Tibial nerve (tissue), 4 donors: Measurements from ENCODE around the gene HEPACAM2. TPM values are rescaled to one million over a fixed set of nuclear protein-coding genes. Genes with fewer than 3 reads are reported as not detected.

Experiments used
- DNase-seq, 2 donors: peaks; one replicate each; pipeline ENCODE4 v3.0.0-alpha.2; 2019; ENCODE audit warnings: low spot score in 2 of 2
- H3K27ac ChIP-seq, 4 donors: fragments of 200-600 bp; sonication (generic) in 3 of 4; one replicate each; pipeline ENCODE4 v1.5.1; 2017 to 2019; ENCODE audit warnings: mild to moderate bottlenecking in 1 of 4
- H3K27me3 ChIP-seq, 2 donors: fragments of 200-600 bp; sonication (generic) in 1 of 2; one replicate each; pipeline versions ENCODE4 v1.5.1 to v1.6.0; 2017 to 2019
- H3K36me3 ChIP-seq, 3 donors: fragments of 200-600 bp; sonication (generic); one replicate each; pipeline ENCODE4 v1.5.1; 2018 to 2019
- H3K4me1 ChIP-seq, 4 donors: fragments of 200-600 bp; sonication (generic) in 3 of 4; one replicate each; pipeline ENCODE4 v1.5.1; 2017 to 2019
- H3K4me3 ChIP-seq, 4 donors: fragments of 200-600 bp; sonication (generic) in 3 of 4; one replicate each; pipeline ENCODE4 v1.5.1; 2017 to 2019; ENCODE audit warnings: mild to moderate bottlenecking in 1 of 4, moderate library complexity in 1 of 4
- H3K9me3 ChIP-seq, 4 donors: fragments of 200-600 bp; sonication (generic) in 3 of 4; one replicate each; pipeline ENCODE4 v1.5.1; 2017 to 2019
- EP300 ChIP-seq, 2 donors: sonication (generic); formaldehyde crosslinking; IDR thresholded peaks; one replicate each; pipeline ENCODE4 v1.6.1; 2017; ENCODE audit warnings: antibody characterized with exemption in 2 of 2, mild to moderate bottlenecking in 1 of 2
- POLR2A ChIP-seq, 2 donors: fragments of 450-650 bp; IDR thresholded peaks; one replicate each; pipeline ENCODE4 v1.6.1; 2017; ENCODE audit warnings: antibody characterized with exemption in 2 of 2, mild to moderate bottlenecking in 2 of 2, moderate library complexity in 2 of 2
- WGBS, 2 donors: methylation state at CpG; one replicate each; pipeline ENCODE4 v1.1.5; 2018; 5-methylcytosine and 5-hydroxymethylcytosine counted together
- total RNA-seq, 4 donors: library from RNA; depleted of rRNA; stranded (reverse); fragments of >200 nt; gene quantifications; one replicate each; pipeline ENCODE4 v1.1.0, GENCODE V29; 2016
- TF ChIP-seq, protein P1 (sequence below), 5 experiments: fragments of 200-600 bp in 3 of 5; fragments of 450-650 bp in 2 of 5; sonication (generic) in 3 of 5; IDR thresholded peaks; one replicate each; pipeline ENCODE4 v1.5.1; 2016 to 2019; ENCODE audit warnings: antibody characterized with exemption in 5 of 5, mild to moderate bottlenecking in 3 of 5, moderate library complexity in 2 of 5

HEPACAM2 gene
- total RNA-seq, 4 donors from 2014 or later = not detected

DNA sequence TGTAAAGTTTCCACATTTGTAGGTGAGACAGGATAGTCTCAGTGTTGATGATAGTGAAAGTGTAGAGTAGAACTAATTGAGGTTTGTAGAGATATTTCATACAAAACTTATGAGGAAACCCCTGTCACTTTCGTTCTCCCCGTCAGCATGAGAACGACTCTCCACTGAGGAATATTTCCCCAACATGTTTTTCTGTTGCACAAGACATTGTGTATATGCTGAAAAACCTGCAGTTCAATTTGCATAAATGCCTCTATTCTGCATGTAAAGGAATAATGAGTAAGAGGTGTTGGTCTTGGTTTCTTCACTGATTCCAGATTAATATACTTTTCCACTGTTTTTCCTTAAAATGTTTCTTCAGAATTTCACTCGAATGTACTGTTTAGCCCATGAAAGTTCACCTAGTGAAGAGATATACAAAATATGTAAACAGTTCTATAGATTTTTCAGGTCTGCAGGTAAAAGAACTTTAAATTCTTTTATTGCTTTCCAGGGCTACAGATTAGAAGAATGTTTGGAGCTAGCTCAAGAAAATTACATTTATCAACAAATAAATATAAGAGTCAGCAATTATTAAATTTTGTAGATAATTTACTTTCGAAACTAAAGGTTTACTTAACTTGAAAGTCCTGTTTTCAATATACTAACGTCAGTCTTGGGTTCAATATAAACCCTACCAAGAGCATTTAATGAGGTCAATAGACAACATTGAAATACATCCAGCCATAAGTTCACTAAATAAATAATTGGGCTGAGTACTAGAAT is 37.2 kb downstream of the HEPACAM2 start:
- WGBS, 2 donors = 72 to 77% methylated on average over 6 of the region's 6 CpGs
- TF ChIP-seq, protein P1, sequence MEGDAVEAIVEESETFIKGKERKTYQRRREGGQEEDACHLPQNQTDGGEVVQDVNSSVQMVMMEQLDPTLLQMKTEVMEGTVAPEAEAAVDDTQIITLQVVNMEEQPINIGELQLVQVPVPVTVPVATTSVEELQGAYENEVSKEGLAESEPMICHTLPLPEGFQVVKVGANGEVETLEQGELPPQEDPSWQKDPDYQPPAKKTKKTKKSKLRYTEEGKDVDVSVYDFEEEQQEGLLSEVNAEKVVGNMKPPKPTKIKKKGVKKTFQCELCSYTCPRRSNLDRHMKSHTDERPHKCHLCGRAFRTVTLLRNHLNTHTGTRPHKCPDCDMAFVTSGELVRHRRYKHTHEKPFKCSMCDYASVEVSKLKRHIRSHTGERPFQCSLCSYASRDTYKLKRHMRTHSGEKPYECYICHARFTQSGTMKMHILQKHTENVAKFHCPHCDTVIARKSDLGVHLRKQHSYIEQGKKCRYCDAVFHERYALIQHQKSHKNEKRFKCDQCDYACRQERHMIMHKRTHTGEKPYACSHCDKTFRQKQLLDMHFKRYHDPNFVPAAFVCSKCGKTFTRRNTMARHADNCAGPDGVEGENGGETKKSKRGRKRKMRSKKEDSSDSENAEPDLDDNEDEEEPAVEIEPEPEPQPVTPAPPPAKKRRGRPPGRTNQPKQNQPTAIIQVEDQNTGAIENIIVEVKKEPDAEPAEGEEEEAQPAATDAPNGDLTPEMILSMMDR (IDR thresholded peaks at IDR 0.05) = no peak
- TF ChIP-seq EP300 (IDR thresholded peaks at IDR 0.05) = no peak
- TF ChIP-seq POLR2A (IDR thresholded peaks at IDR 0.05) = no peak
- no peak for DNase-seq
- no peaks in the 10 kb centered on the region for H3K4me1 ChIP-seq
- H3K4me3 ChIP-seq = no peak overlapping the region
- H3K36me3 ChIP-seq = no peaks in the 10 kb centered on the region
- H3K27me3 ChIP-seq = peaks cover 0 to 3% of the 10 kb centered on the region in 2 donors
- H3K9me3 ChIP-seq = no peaks in the 10 kb centered on the region
- H3K27ac ChIP-seq = no peak overlapping the region

DNA sequence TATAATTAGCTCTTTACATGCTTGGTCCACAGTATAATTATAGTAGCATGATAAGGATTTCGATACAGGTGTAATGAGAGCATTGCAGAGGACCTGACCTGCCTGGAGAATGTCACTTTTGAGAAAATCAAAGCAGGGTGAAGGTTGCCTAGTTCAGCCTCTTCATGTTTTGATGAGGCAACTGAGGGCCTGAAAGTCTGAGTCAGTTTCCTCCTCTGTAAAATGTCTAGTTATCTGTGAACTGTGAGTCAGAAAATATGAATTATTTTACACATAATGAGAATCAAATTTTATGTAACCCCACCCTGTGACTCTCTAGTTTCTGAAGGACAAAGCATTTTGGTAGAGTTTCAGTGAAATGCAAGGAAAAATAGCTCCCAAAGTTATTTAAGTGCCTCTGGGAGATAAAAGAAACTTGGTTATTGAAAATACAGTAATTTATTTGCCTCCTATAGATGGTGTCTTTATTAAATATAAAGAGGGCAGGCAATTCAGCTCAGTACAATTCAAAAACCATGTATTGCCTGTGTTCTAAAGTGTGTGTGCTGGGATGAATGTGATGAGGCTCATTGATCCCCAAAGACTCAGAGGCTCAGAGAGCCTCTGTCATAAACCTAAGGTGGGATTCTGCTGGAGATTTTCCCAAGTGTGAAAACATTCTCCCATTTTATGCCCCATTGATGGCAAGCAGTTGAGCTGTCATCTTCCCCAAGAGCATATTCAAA is 40.8 kb downstream of the HEPACAM2 start:
- no peak overlapping the region for H3K4me3 ChIP-seq
- TF ChIP-seq, protein P1 (IDR thresholded peaks at IDR 0.05) = no peak
- TF ChIP-seq POLR2A (IDR thresholded peaks at IDR 0.05) = no peak
- no peak for TF ChIP-seq EP300 (IDR thresholded peaks at IDR 0.05)
- no peak overlapping the region for H3K27ac ChIP-seq

DNA sequence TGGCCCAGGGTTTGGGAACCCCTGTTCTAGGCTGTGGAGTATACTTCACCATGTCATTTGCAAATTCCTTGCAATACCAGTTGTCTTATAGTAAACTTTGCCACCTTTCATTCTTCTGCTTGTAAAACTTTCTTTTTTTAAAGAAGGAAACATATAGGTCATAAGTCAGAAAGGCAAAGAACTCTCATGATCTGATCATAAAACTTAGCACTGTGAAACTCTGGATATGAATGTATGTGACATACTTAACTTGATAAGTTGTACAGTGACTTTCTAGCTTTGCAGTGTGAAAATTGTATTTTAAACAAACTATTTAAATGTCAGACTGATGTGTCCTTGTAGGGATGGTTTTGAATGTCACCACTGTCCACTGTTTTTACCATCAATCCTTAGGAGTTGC is 47.1 kb downstream of the HEPACAM2 start:
- TF ChIP-seq POLR2A (IDR thresholded peaks at IDR 0.05) = no peak
- no peak for TF ChIP-seq EP300 (IDR thresholded peaks at IDR 0.05)
- TF ChIP-seq, protein P1 (IDR thresholded peaks at IDR 0.05) = no peak
- Histone ChIP-seq H3K36me3 (no peaks in the 10 kb centered on the region), H3K27ac (no peak overlapping the region), H3K27me3 (no peaks in the 10 kb centered on the region), H3K9me3 (no peaks in the 10 kb centered on the region), H3K4me1 (no peaks in the 10 kb centered on the region), H3K4me3 (no peak overlapping the region)
- DNase-seq = no peak

More for the DNA sequence above, 40.8 kb downstream of the HEPACAM2 start:
- no peak for DNase-seq
- WGBS, 2 donors = 70 to 86% methylated on average over 1 of the region's 1 CpG
- no peaks in the 10 kb centered on the region for H3K4me1 ChIP-seq
- H3K9me3 ChIP-seq = no peaks in the 10 kb centered on the region
- H3K36me3 ChIP-seq = no peaks in the 10 kb centered on the region
- H3K27me3 ChIP-seq = peaks cover 0 to 3% of the 10 kb centered on the region in 2 donors

DNA sequence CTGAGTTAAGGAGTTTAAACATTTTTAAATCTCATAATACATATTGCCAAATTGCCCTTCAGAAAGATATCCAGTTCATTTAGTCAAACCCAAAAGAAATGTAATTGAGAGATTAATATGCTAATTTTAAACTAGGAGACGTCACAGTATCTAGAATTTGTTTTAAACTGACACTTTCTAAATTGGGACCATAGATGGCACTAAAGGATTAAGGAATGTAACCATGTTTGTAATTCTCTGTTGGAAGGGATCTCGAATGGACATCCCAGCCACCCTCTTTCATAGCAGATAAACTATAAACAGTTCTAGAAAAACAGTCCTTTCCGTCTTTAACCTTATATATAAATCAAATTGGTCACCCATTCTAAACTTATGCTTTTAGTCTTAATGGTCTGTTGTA is 48.1 kb downstream of the HEPACAM2 start:
- no peak for DNase-seq
- no peaks in the 10 kb centered on the region for H3K27me3 ChIP-seq
- 20 to 22% methylated on average over 3 of the region's 3 CpGs for WGBS, 2 donors
- H3K36me3 ChIP-seq = no peaks in the 10 kb centered on the region
- no peak overlapping the region for H3K27ac ChIP-seq
- no peaks in the 10 kb centered on the region for H3K4me1 ChIP-seq
- TF ChIP-seq, protein P1 (IDR thresholded peaks at IDR 0.05) = peak in 1 of 5 experiments; percentile 5
- no peak for TF ChIP-seq EP300 (IDR thresholded peaks at IDR 0.05)
- TF ChIP-seq POLR2A (IDR thresholded peaks at IDR 0.05) = no peak
- no peak overlapping the region for H3K4me3 ChIP-seq
- no peaks in the 10 kb centered on the region for H3K9me3 ChIP-seq

DNA sequence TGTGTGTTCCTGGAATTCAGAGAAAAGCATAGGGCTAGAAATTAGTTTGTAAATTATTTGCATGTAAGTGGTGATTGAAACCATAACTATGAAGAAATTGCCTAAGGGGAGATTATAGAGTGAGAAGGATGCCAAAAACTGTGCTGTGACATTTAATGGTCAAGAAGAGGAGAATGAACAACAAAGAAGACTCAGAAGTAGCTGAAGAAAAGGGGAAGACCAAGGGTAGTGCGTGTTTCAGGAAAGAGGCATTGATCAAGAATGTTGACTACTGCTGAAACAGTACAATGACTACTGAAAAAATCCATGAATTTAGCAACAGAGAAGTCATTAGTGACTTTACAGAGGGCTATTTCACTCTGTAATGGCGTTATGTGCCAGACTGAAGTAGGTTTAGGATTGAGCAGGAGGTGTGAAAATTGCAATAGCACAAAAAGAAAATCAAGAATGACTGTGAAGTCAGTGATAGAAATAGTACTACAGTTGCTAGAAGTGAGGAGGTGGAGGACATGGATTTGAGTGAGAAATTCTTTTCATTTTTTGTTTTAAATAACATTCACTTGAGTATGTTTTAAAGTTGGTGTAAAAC is 49.2 kb downstream of the HEPACAM2 start:
- WGBS, 2 donors = 43% methylated on average over 2 of the region's 2 CpGs
- TF ChIP-seq POLR2A (IDR thresholded peaks at IDR 0.05) (no peak), EP300 (IDR thresholded peaks at IDR 0.05) (no peak)
- TF ChIP-seq, protein P1 (IDR thresholded peaks at IDR 0.05) = no peak
- H3K27me3 ChIP-seq = no peaks in the 10 kb centered on the region

More for the DNA sequence above, 49.2 kb downstream of the HEPACAM2 start:
- Histone ChIP-seq H3K4me1 (no peaks in the 10 kb centered on the region), H3K36me3 (no peaks in the 10 kb centered on the region), H3K27ac (no peak overlapping the region), H3K9me3 (peaks cover 0 to 4% (median 0%) of the 10 kb centered on the region in 4 donors), H3K4me3 (no peak overlapping the region)
- DNase-seq = no peak
